Type B pancreatic cell (in vitro differentiated cells): ENCODE results near the gene PNPLA6. TPM values are rescaled to one million over a fixed set of nuclear protein-coding genes. Genes with fewer than 3 reads are reported as not detected.
A peak's percentile ranks its signal among the peaks of the same experiment; 100 is the strongest.

ENCODE experiments used
- DNase-seq: peaks from one replicate; pipeline ENCODE4 v3.0.0; 2021; ENCODE audit warnings: mixed read lengths; ENCODE audit not compliant: unreplicated experiment; ENCODE audit errors: extremely low spot score
- H3K27ac Mint-ChIP-seq: 2 replicates; pipeline ENCODE4 v1.8.0; 2021; ENCODE audit warnings: mild to moderate bottlenecking, mixed read lengths
- H3K27me3 Mint-ChIP-seq: 2 replicates; pipeline ENCODE4 v1.8.0; 2021; ENCODE audit warnings: mixed read lengths
- H3K36me3 Mint-ChIP-seq: 2 replicates; pipeline ENCODE4 v1.8.0; 2021; ENCODE audit warnings: mixed read lengths
- H3K4me1 Mint-ChIP-seq: one replicate; pipeline ENCODE4 v1.8.0; 2021; ENCODE audit warnings: mixed read lengths; ENCODE audit not compliant: unreplicated experiment
- H3K4me3 Mint-ChIP-seq: 2 replicates; pipeline ENCODE4 v1.8.0; 2021; ENCODE audit warnings: mild to moderate bottlenecking, mixed read lengths
- H3K9me3 Mint-ChIP-seq: 2 replicates; pipeline ENCODE4 v1.8.0; 2021; ENCODE audit warnings: mixed read lengths
- total RNA-seq: library from RNA; stranded (reverse); gene quantifications from 2 replicates; pipeline ENCODE4 v1.2.1, GENCODE V29; 2021; ENCODE audit warnings: low replicate concordance
- TF ChIP-seq, protein P1 (sequence below): fragments of 200-600 bp; sonication (generic); conservative IDR thresholded peaks from 2 replicates; pipeline ENCODE4 v1.5.0; 2021; ENCODE audit warnings: antibody characterized with exemption, mild to moderate bottlenecking

Gene PNPLA6
- total RNA-seq, 1 donor from 2014 or later = 84.3 TPM

DNA sequence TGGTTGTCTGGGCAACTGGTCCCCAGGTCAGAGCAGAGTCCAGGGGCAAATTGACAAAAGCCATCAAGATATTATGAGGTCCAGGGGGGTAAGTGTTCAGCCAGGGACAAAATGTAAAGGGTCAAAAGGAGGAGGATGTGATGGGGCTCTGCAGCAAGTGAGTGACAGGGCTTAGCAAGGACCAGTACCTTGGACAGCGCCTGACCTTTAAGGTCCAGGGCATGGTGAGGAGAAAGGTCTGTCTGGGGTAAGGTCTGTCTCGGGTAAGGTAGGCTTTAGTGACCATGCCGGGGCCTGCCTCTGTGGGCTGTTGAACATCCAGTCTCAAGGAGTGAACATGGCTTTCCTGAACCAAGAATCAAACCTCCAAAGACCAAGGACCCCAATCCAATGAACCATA is 25.9 kb upstream of the PNPLA6 start:
- H3K4me3 Mint-ChIP-seq = no peak overlapping the region
- TF ChIP-seq, protein P1, sequence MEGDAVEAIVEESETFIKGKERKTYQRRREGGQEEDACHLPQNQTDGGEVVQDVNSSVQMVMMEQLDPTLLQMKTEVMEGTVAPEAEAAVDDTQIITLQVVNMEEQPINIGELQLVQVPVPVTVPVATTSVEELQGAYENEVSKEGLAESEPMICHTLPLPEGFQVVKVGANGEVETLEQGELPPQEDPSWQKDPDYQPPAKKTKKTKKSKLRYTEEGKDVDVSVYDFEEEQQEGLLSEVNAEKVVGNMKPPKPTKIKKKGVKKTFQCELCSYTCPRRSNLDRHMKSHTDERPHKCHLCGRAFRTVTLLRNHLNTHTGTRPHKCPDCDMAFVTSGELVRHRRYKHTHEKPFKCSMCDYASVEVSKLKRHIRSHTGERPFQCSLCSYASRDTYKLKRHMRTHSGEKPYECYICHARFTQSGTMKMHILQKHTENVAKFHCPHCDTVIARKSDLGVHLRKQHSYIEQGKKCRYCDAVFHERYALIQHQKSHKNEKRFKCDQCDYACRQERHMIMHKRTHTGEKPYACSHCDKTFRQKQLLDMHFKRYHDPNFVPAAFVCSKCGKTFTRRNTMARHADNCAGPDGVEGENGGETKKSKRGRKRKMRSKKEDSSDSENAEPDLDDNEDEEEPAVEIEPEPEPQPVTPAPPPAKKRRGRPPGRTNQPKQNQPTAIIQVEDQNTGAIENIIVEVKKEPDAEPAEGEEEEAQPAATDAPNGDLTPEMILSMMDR = no peak
- H3K9me3 Mint-ChIP-seq = no peaks in the 10 kb centered on the region
- no peaks in the 10 kb centered on the region for H3K36me3 Mint-ChIP-seq
- no peaks in the 10 kb centered on the region for H3K4me1 Mint-ChIP-seq
- peaks cover 9% of the 10 kb centered on the region for H3K27me3 Mint-ChIP-seq
- peak overlapping the region; percentile 8 for H3K27ac Mint-ChIP-seq
- no peak for DNase-seq

DNA sequence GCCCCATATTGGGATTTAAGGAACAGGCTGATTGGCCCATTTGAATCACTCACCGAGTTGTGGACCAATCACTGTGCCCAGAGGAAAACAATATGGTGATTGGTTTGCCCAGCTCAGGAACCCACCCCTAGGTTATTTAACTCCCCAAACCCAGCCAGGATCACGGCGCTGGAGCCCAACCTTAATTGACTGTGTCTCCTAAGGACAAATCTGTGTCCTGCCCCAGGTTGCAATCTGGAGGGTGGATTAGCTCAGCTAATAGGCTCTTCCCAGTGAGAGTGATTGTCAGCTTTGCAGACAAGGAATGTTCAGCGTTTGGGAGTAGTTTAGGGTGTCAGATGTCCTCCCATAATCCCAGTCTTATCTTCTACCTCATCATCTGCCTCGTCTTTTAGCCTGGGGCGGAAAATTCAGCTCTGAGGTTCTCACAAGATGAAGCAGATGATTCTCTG is 23.1 kb upstream of the PNPLA6 start:
- no peaks in the 10 kb centered on the region for H3K9me3 Mint-ChIP-seq
- peak overlapping the region; percentile 77 for H3K27ac Mint-ChIP-seq

DNA sequence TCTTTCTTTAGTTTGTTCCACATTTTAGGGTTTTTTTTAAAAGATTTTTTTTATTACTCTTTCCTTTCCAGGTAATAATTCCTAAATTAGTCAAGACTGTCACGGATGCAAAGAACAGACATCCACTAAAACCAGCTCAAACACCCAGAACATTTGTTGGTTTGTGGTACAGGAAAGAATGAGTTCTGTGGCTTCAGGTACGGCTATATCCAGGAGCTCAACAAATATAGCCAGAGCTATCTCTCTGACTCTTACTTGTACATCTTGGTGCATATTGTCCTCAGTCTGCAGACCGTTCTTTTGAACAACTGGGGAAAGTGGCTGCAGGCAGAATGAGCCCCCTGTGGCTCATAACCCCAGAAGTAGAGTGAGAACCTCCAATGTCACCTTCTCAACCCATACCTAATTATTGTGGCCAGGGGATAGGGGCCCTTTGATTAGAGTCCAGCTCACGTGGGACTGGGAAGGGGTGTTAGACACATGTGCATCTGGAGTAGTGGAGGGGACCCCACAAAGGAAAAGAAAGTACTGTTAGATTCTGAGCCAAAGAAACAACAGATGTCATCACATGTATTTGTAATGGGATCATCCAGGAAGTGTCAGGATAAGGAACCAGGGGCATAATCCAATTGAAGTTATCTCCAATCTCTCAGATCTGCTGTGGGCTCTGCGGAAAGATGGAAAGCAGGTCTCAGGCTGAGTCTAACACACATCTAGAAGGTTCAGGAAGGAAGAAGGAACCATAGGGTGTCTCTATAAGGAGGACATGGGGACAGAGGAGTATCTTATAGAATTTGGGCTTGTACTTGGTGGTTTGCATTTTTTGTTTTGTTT is 21.5 kb upstream of the PNPLA6 start:
- Mint-ChIP-seq H3K4me1 (peaks cover 20% of the 10 kb centered on the region), H3K36me3 (peaks cover under 1% of the 10 kb centered on the region), H3K4me3 (peak overlapping the region; percentile 68), H3K27me3 (peaks cover 5% of the 10 kb centered on the region), H3K27ac (peak overlapping the region; percentile 70), H3K9me3 (no peaks in the 10 kb centered on the region)
- TF ChIP-seq, protein P1 = no peak
- DNase-seq = no peak

More for the DNA sequence above, 23.1 kb upstream of the PNPLA6 start:
- Mint-ChIP-seq H3K27me3 (peaks cover 9% of the 10 kb centered on the region), H3K4me1 (peaks cover 16% of the 10 kb centered on the region), H3K36me3 (no peaks in the 10 kb centered on the region), H3K4me3 (peak overlapping the region; percentile 39)
- TF ChIP-seq, protein P1 = no peak
- DNase-seq = no peak

DNA sequence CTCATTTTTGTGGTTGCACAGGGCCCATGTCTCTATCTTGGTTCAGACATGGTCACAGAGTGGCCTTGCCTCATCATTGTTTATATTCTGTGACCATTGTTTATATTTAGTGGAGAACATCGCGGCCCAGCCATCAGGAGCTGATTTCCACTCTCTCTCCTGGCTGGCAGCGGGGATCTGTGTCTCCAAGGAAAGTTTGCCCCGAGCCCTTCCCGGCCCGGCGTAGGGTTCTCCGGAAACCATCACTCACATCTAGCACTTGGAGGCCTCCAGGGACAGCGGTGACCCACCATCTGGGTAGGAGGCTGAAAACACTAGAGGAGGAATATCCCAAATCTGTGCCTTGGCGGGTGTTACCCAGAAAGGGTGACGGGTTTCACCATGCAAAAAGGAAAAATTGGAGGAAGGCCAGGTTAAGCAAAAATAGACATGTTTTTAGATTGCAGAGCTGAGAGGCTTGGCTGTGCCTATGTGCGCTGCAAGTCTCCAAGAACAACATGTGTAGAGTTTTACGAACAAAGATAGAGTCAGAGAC is 20.3 kb upstream of the PNPLA6 start:
- no peak for DNase-seq
- peak overlapping the region; percentile 89 for H3K27ac Mint-ChIP-seq
- TF ChIP-seq, protein P1 = no peak
- peaks cover 3% of the 10 kb centered on the region for H3K36me3 Mint-ChIP-seq
- peaks cover 20% of the 10 kb centered on the region for H3K4me1 Mint-ChIP-seq
- peak overlapping the region; percentile 91 for H3K4me3 Mint-ChIP-seq
- no peaks in the 10 kb centered on the region for H3K27me3 Mint-ChIP-seq
- H3K9me3 Mint-ChIP-seq = no peaks in the 10 kb centered on the region

DNA sequence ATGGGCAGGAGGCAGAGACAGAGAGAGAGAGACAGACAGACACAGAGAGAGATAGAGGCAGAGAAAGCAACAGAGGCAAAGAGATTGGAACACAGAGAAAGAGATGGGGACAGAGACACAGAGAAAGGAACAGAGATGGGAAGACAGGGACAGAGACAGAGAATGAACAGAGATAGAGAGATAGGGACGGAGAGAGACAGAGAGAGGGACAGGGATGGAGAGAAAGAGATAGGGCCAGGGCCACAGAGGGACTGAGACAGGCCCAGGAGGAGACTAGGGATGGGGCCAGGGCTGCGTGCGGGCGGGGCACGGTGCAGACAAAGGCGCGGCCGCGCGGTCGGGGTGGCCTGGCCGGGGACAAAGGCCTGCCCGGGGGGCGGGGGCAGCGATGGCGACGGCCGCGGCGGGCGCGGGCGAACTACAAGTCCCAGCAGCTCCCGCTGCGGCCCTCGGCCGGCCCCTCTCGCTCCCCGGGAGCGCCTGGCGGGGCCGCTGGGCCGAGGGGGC is 19.8 kb upstream of the PNPLA6 start, which contains the start of gene ZNF358:
Gene ZNF358, plus strand, starts transcription at position 459 of the 507 bp plus-strand sequence. CDS start 3,140 bp downstream, outside the sequence.
- Mint-ChIP-seq H3K36me3 (peaks cover 3% of the 10 kb centered on the region), H3K9me3 (no peaks in the 10 kb centered on the region), H3K4me1 (peaks cover 20% of the 10 kb centered on the region), H3K27ac (peak within 1 kb of the TSS; percentile 91), H3K4me3 (peak within 1 kb of the TSS; percentile 92), H3K27me3 (no peaks in the 10 kb centered on the region)
- TF ChIP-seq, protein P1 = no peak
- peak; percentile 86 for DNase-seq
